D341Med (cell line): ENCODE data around the gene SLC25A1.
"Not testable (repeated sequence)": the region's sequence is repeated elsewhere in the genome, so short reads cannot be mapped to it uniquely, and the experiment has no call there.

ENCODE experiments used
- DNase-seq: peaks from one replicate; pipeline ENCODE4 v3.0.0; 2012; ENCODE audit warnings: low spot score

SLC25A1 gene

GRCh38 chr22:19166421-19166820 lies 12.1 kb downstream of the SLC25A1 start:
- no peak for DNase-seq

DNA sequence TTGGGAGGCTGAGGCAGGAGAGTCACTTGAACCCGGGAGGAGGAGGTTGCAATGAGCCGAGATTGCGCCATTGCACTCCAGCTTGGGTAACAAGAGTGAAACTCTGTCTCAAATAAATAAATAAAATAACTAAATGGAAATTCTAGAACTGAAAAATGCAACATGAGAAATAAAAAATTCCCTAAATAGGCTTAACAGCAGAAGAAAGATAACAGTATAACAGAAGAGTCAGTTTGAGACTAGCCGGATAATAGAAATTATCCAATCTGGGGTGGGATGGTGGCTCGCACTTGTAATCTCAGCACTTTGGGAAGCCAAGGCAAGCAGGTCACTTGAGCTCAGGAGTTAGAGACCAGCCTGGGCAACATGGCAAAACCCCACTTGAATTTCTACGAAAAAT lies 14.1 kb downstream of the SLC25A1 start:
- no peak for DNase-seq

DNA sequence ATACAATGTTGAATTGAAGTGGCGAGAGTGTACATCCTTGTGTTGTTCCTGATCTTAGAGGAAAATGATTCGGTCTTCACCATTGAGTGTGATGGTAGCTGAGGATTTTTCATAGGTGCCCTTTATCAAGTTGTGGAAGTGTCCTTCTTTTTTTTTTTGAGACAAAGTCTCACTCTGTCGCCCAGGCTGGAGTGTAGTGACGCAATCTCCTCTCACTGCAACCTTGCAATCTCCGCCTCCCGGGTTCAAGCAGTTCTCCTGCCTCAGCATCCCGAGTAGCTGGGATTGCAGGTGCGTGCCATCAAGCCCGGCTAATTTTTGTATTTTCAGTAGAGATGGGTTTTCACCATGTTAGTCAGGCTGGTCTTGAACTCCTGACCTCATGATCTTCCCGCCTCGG lies 19.9 kb downstream of the SLC25A1 start:
- not testable (repeated sequence) for DNase-seq

DNA sequence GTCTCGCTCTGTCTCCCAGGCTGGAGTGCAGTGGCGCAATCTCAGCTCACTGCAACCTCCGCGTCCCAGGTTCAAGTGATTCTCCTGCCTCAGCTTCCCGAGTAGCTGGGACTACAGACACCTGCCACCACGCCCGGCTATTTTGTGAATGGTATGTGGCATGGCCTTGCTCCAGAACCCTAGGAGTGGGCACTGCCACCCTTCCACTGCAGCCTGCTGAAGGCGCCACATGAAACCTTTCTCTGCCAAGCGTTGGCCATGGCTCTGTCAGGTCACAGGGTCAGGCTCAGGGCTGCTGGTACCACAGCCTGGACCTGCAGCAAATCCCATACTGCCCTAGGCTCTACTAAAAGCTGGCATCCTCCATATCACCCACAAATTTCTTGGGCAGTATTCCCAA lies 22.4 kb downstream of the SLC25A1 start:
- DNase-seq, result not testable (repeated sequence)

DNA sequence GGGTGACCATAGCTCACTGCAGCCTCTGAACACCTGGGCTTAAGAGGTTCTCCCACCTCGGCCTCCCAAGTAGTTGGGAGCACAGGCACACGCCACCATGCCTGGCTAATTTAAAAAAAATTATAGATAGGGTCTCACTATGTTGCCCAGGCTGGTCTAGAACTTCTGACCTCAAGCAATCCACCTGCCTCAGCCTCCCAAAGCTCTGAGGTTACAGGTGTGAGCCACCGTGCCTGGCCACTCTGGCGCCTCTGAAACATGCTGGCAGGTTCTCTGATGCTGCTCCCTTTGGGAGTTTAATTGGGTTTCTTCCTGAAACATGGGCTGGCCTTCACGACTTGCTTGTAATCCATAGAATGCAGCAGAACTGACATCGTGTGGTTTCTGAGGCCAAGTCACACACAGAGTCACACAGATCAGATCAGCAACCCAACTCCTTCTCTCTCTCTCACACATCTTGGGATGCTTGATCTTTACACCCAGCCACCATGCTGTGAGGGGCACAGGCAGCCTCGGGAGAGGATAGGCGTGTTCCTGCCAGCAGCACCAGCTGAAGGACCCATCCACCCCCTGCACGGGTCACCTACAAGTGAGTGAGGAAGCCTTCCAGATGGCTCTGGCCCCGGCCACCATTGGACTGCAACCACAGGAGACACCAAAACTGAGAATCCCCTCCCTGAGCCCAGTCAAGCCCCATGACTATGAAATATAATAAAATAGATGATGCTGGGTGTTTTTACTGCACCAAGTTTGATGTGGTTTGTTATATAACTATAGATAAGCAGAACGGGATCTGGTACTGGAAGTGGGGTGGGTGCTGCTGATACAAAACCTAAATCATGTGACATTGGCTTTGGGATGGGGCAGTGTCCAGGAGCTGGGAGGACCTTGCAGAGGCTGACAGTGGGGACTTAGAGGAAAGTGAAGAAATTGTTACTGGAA lies 25.3 kb downstream of the SLC25A1 start:
- no peak for DNase-seq

DNA sequence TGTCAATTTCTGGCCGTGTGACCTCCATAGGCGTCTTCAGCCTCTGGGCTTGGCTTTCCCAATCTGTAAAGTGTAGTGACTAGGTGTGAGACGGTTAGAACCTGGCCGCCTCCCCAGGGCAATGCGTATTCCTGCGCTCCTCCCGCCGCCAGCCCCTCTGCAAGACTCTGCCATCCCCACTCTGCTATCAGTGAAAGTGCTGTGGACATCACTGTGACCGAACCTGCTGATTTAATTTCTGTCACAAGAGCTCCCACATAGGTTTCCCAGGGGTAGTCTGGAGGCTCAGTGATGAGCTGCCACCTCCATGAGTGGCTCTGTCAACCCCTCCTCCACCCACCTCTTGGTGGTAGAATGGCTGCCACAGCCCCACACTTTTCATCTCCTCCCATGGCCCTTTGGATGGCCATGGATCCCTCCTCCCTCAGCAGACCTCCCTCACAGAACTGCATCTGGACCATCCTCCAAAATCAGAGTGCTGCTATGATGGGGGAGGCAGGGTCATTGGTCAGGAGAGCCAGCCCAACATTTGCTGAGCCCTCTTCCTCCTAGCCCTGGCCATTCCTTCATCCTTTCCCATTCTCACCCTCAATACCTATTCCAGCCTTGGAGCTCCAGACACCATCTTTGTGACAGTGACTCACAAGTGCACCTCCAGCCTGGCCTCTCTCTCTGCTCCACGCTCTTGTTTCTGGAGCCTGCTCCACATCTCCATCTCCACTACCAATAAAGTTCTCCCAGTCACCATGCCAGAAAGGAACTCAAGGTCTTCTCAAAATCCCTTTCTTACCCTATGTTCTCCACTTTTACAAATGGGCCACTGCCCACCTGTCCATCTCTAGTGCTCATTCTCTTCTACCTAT lies 27.0 kb downstream of the SLC25A1 start:
- DNase-seq, result no peak

- peak; percentile 58 for DNase-seq
Measured at GRCh38 chr22:19150482-19151328, 27.8 kb downstream of the SLC25A1 start.

DNA sequence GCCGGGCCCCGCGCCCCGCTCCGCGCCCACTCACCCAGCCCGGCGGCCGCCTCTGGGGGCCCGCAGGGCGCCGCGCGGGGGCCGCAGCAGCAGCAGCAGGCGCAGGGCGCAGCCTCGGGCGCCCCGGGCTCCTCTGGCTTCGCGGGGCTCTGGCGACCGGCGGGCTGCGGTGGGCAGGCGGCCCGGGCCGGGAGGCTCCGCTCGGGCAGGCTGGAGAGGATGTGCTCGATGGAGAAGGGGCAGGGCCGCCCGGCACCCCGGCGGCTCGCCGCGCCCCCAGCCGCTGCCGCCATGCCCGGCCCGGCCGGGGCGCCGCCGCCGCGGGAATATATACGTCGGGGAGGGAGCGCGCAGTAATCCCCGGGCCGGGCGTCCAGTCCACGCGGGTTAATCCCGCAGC lies 28.5 kb downstream of the SLC25A1 start, which contains the start of gene GSC2:
TSS of gene GSC2 (minus strand) at position 302 of the 400 bp plus-strand sequence. CDS start at position 293, 9 bp downstream.
- peak; percentile 71 for DNase-seq

DNA sequence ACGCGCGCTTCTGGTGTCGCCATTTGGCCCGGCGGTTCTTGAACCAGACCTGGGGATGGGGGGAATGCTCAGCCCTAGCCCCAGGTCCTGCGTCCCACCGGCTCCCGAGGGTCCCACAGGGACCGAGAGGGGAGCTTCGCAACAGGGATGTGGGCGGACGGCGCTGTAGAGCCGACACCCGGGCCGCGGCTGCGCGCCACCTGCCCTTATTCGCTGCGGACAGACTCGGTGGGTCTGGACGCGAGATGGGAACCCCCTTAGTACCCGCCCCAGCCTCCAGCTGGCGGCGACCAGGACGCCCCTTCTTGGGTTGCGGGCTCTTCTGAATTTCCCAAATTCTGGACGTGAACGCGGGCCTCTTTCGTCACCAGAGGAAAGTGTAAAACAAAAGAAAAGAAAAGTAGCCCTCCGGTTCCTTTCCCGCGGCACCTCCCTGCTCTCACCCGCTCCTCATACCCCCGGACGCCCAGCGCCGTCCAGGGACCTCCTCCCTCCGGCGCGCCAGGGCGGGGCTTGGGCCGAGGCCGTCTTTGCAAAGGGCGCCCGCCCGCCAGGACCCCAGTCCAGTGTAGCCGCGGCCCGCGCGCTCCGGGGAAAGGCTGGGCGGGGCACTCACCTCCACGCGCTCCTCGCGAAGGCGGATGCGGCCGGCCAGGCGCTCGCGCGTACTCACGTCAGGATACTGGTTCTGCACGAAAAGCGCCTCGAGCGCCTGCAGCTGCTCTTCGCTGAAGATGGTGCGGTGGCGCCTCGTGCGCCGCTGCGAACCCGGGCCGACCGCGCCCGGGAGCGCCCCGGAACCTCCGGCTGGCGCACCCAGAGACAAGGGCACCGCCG lies 29.3 kb downstream of the SLC25A1 start:
- no peak for DNase-seq

- DNase-seq, result no peak
Measured at GRCh38 chr22:19148417-19149046, 30.0 kb downstream of the SLC25A1 start.

DNA sequence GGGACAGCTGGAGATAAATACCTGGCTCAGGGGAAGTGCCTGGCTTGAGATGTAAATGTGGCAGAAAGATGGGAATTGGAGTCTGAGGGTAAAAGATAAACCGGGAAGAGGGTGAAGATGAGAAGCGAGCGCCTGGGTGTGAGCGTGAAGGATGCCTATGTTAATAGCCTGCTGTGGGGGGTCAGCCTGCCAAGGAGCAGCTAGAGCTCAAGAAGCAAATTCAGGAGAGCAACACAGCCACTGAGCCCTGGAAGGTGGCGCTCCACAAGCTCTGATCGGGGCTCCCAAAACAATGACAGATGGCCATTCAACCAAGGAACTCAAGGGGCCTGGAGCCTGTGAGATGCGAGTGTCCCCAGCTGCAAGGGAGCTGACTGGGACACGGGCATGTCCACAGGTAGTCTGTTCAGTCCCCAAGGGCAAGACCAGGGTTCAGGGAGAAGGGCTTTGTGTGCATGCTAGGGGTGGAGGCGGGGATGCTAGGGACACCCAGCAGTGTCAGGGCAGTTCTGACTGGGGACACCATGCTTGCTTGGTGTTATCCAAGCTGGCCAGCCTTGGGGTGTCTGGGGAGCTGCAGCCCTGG lies 31.2 kb downstream of the SLC25A1 start:
- DNase-seq, result no peak

GRCh38 chr22:19146215-19146968 lies 32.1 kb downstream of the SLC25A1 start:
- DNase-seq, result no peak

GRCh38 chr22:19143967-19144400 lies 34.6 kb downstream of the SLC25A1 start:
- DNase-seq, result no peak

DNA sequence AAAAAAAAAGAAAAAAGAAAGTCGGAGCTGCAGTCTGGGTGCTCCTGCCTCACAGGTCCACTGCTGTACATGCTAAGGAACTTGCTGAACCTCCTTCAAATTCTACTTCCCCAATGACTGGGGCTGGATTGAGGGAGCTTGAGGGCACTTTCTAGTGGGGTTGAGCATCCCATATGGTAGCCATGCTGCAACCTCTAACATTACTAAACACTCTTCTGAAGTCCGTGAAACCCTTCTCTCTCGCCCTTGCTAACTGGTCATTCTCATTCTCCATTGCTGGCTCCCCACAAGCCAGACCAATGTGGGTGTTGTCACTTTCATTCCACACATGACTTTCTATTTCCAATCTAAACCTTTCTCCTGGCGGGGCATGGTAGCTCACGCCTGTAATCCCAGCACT lies 35.3 kb downstream of the SLC25A1 start:
- no peak for DNase-seq

DNA sequence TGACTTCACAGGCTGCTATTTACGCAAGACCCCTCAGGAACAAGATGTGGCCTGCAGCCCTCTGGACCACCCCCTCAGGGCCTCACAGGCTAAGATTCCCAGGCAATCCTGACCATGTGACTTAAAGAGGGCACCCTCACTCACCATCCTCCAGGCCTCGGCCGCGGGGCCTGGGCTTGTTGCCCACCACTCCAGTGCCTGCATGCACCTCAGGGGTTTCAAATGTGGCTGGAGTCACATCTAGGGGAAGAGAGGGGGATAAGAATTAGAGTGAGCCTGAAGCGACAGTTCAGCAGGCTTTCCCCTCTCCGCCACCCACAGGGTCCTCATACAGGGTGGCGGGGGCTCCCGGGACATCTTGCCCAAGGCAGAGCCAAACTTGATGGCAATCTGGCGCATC lies 36.1 kb downstream of the SLC25A1 start:
- no peak for DNase-seq

GRCh38 chr22:19139974-19140373 lies 38.6 kb downstream of the SLC25A1 start:
- DNase-seq, result no peak

DNA sequence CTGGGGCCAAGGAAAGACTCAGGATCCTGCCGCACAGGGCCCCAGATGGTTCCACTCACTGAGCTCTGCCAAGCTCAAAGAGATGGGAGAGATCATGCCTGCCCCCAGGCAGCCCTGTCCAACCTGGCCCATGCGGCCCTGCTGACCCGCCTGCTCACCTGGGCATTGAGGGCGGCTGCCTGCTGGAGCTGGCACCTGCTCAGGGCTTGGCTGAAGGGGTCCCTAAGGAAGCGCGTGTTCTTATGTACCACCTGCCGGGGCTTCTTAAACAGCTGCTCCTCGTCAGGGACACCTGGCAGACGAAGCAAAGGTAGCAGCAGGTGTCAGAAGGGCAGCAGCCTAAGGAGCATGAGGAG lies 39.6 kb downstream of the SLC25A1 start:
- no peak for DNase-seq

DNA sequence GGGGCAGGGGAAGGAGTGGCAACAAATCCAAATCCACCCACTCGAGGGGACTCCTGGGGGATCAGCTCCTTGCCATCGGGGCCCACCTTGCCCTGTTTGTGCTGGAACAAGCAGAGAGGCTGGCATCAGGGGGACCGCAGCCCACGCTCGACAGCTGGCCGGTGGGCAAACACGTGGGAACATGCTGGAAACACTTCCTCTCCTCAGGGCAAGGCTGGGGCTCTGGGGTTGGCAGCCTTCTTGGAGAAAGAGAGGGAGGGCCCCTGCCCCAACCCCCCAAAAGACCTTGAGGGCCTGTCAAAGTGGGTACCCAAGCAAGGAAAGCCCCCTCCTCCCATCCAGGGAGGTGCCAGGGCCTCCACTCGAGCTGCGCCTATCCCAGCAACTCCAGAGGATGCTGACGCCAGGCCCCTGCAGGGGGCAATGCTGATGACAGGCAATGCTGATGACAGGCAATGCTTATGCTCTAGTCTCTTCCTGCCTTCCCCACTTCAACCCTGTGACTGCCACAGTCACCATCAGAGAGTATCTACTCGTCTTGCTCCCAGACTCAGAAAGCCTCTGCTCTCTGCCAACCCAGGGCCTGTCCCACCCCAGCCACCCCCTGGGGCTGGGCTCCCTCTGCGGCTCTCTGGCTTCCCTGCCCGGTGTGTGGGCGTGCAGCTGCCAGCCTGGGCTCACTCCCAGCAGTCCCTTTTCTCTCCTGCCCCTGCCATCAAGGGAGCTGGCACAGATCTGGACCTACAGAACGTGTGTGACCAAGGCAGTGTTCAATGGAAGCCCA lies 40.1 kb downstream of the SLC25A1 start:
- DNase-seq, result no peak
